CD14-positive monocyte (primary cell): Measurements from ENCODE around the gene OTOS. TPM values are rescaled to one million over a fixed set of nuclear protein-coding genes. Genes with fewer than 3 reads are reported as not detected.

Experiments
- DNase-seq, 3 donors: peaks; one replicate each; pipeline ENCODE4 v3.0.0-alpha.2; 2011 to 2022
- H2AFZ ChIP-seq: 2 replicates; pipeline ENCODE4 v1.6.0; 2012; ENCODE audit warnings: mild to moderate bottlenecking, low read depth, low read length, inconsistent platforms; ENCODE audit not compliant: insufficient read depth, poor library complexity, severe bottlenecking
- H3K27ac ChIP-seq, 2 donors: 1 replicate in 1 of 2; 2 replicates in 1 of 2; pipeline ENCODE4 v1.5.1; 2012 to 2013; ENCODE audit warnings: low read length in 2 of 2, control low read depth in 1 of 2, inconsistent platforms in 1 of 2, low read depth in 1 of 2, mild to moderate bottlenecking in 1 of 2
- H3K27me3 ChIP-seq, 2 donors: one replicate each; pipeline versions ENCODE4 v1.6.0 to v1.6.1; 2011 to 2013; ENCODE audit warnings: low read length in 2 of 2; ENCODE audit not compliant: control insufficient read depth in 2 of 2, insufficient read depth in 2 of 2
- H3K36me3 ChIP-seq, 2 donors: replicated peaks in 1 of 2; 1 replicate in 1 of 2; 2 replicates in 1 of 2; pipeline versions ENCODE4 v1.5.1 to v1.6.1; 2012 to 2013; ENCODE audit warnings: low read length in 2 of 2, control low read depth in 1 of 2, inconsistent platforms in 1 of 2, mild to moderate bottlenecking in 1 of 2; ENCODE audit not compliant: insufficient read depth in 2 of 2, control insufficient read depth in 1 of 2
- H3K4me1 ChIP-seq, 2 donors: 1 replicate in 1 of 2; 2 replicates in 1 of 2; pipeline versions ENCODE4 v1.5.1 to v1.6.1; 2012 to 2013; ENCODE audit warnings: low read length in 2 of 2, control low read depth in 1 of 2, inconsistent platforms in 1 of 2, mild to moderate bottlenecking in 1 of 2, moderate library complexity in 1 of 2; ENCODE audit not compliant: insufficient read depth in 2 of 2, control insufficient read depth in 1 of 2
- H3K4me2 ChIP-seq: replicated peaks from 2 replicates; pipeline ENCODE3; 2012; ENCODE audit warnings: low read length, moderate library complexity, mild to moderate bottlenecking; ENCODE audit not compliant: poor library complexity, severe bottlenecking; ENCODE audit errors: extremely low read depth
- H3K4me3 ChIP-seq, 3 experiments: fragments of 200-600 bp in 1 of 3; sonication (generic) in 1 of 3; replicated peaks in 1 of 3; 1 replicate in 2 of 3; 2 replicates in 1 of 3; pipeline ENCODE4 v1.5.1; 2011 to 2013; ENCODE audit warnings: low read length in 3 of 3, mild to moderate bottlenecking in 3 of 3, control low read depth in 2 of 3, low read depth in 2 of 3, inconsistent platforms in 1 of 3, moderate library complexity in 1 of 3
- H3K79me2 ChIP-seq: 2 replicates; pipeline ENCODE4 v1.6.0; 2012; ENCODE audit warnings: mild to moderate bottlenecking, control low read depth, inconsistent platforms, low read length, moderate library complexity; ENCODE audit not compliant: insufficient read depth
- H3K9ac ChIP-seq: 2 replicates; pipeline ENCODE4 v1.6.0; 2017; ENCODE audit warnings: low read length, mild to moderate bottlenecking; ENCODE audit not compliant: insufficient read depth, poor library complexity, severe bottlenecking
- H3K9me3 ChIP-seq, 2 donors: replicated peaks in 1 of 2; 1 replicate in 1 of 2; 2 replicates in 1 of 2; pipeline versions ENCODE4 v1.5.1 to v1.6.1; 2012 to 2013; ENCODE audit warnings: low read length in 2 of 2, control low read depth in 1 of 2; ENCODE audit not compliant: control insufficient read depth in 1 of 2, insufficient read depth in 1 of 2
- H4K20me1 ChIP-seq: 2 replicates; pipeline ENCODE4 v1.6.0; 2012; ENCODE audit warnings: mild to moderate bottlenecking, low read length, control low read depth, moderate library complexity; ENCODE audit not compliant: insufficient read depth
- H3K27ac Mint-ChIP-seq, 7 donors: one replicate each; pipeline ENCODE4 v1.8.0; 2020; ENCODE audit warnings: mild to moderate bottlenecking in 7 of 7, mixed read lengths in 7 of 7, moderate library complexity in 6 of 7, inconsistent platforms in 2 of 7
- H3K27me3 Mint-ChIP-seq, 3 donors: one replicate each; pipeline ENCODE4 v1.8.0; 2021 to 2022; ENCODE audit warnings: low read depth in 3 of 3, mild to moderate bottlenecking in 3 of 3, mixed read lengths in 3 of 3, moderate library complexity in 3 of 3, inconsistent platforms in 1 of 3
- H3K36me3 Mint-ChIP-seq, 2 donors: one replicate each; pipeline ENCODE4 v1.8.0; 2020; ENCODE audit warnings: mixed read lengths in 2 of 2, inconsistent platforms in 1 of 2, mild to moderate bottlenecking in 1 of 2
- H3K4me1 Mint-ChIP-seq: one replicate; pipeline ENCODE4 v1.8.0; 2020; ENCODE audit warnings: mild to moderate bottlenecking, mixed read lengths
- H3K4me3 Mint-ChIP-seq, 2 donors: one replicate each; pipeline ENCODE4 v1.8.0; 2020; ENCODE audit warnings: mild to moderate bottlenecking in 2 of 2, mixed read lengths in 2 of 2, moderate library complexity in 1 of 2
- H3K9me3 Mint-ChIP-seq, 7 donors: one replicate each; pipeline ENCODE4 v1.8.0; 2020 to 2022; ENCODE audit warnings: mixed read lengths in 7 of 7, mild to moderate bottlenecking in 6 of 7, moderate library complexity in 6 of 7, inconsistent platforms in 2 of 7
- CTCF ChIP-seq: fragments of 200-600 bp; IDR thresholded peaks from one replicate; pipeline ENCODE4 v1.8.0; 2022; ENCODE audit warnings: antibody characterized with exemption, mild to moderate bottlenecking
- WGBS: methylation state at CpG from one replicate; pipeline ENCODE4 v1.1.5; 2013; ENCODE audit warnings: missing lambda C conversion rate; ENCODE audit not compliant: insufficient coverage; 5-methylcytosine and 5-hydroxymethylcytosine counted together
- intact Hi-C, 2 donors: fragments of 100-400 bp; cut with micrococcal nuclease; formaldehyde crosslinking; loops; one replicate each; pipeline versions ENCODE4 v1.15.0 to v1.15.1; 2023
- polyA plus RNA-seq, 3 donors: library from polyadenylated mRNA; depleted of rRNA in 1 of 3; unstranded in 2 of 3; stranded (reverse) in 1 of 3; fragments of 300-500 nt in 2 of 3; fragments of >200 nt in 1 of 3; fragmentation: Illumina TruSeq in 2 of 3; gene quantifications; 1 replicate in 2 of 3; 2 replicates in 1 of 3; pipeline ENCODE4 v1.2.3, GENCODE V29; 2012 to 2021

The OTOS gene
- polyA plus RNA-seq, 3 donors = not detected

GRCh38 chr2:240183006-240183874 lies 42.8 kb upstream of the OTOS start:
- H3K36me3 Mint-ChIP-seq = no peaks in the 10 kb centered on the region
- H3K9me3 Mint-ChIP-seq = peaks cover 0 to 11% (median 9%) of the 10 kb centered on the region in 7 donors
- Histone ChIP-seq H3K9ac (no peak overlapping the region), H3K27ac (no peak overlapping the region), H4K20me1 (no peaks in the 10 kb centered on the region), H2AFZ (no peak overlapping the region), H3K36me3 (no peaks in the 10 kb centered on the region), H3K4me2 (no peak overlapping the region), H3K4me3 (no peak overlapping the region), H3K27me3 (no peaks in the 10 kb centered on the region), H3K4me1 (no peaks in the 10 kb centered on the region), H3K9me3 (peaks cover 2 to 5% of the 10 kb centered on the region in 2 donors), H3K79me2 (no peaks in the 10 kb centered on the region)
- peaks cover 7 to 16% (median 15%) of the 10 kb centered on the region in 3 donors for H3K27me3 Mint-ChIP-seq
- no peak for DNase-seq
- 85% methylated on average over 17 of the region's 22 CpGs for WGBS
- no peak overlapping the region for H3K4me3 Mint-ChIP-seq
- H3K4me1 Mint-ChIP-seq = no peaks in the 10 kb centered on the region
- no peak for TF ChIP-seq CTCF
- no peak overlapping the region for H3K27ac Mint-ChIP-seq
- intact Hi-C loops = no loop called here

- Histone ChIP-seq H3K4me2 (no peak overlapping the region), H3K9me3 (no peaks in the 10 kb centered on the region), H3K9ac (no peak overlapping the region), H3K27me3 (no peaks in the 10 kb centered on the region), H3K4me1 (no peaks in the 10 kb centered on the region), H3K36me3 (no peaks in the 10 kb centered on the region), H4K20me1 (no peaks in the 10 kb centered on the region), H3K79me2 (no peaks in the 10 kb centered on the region), H3K4me3 (no peak overlapping the region), H2AFZ (no peak overlapping the region), H3K27ac (no peak overlapping the region)
- H3K4me1 Mint-ChIP-seq = no peaks in the 10 kb centered on the region
- no peaks in the 10 kb centered on the region for H3K36me3 Mint-ChIP-seq
- H3K27me3 Mint-ChIP-seq = peaks cover 7 to 17% (median 11%) of the 10 kb centered on the region in 3 donors
- H3K4me3 Mint-ChIP-seq = no peak overlapping the region
- H3K27ac Mint-ChIP-seq = no peak overlapping the region
- TF ChIP-seq CTCF = no peak
- no peak for DNase-seq
- intact Hi-C loops = no loop called here
- peaks cover 0 to 4% (median 1%) of the 10 kb centered on the region in 7 donors for H3K9me3 Mint-ChIP-seq
- WGBS = 89% methylated on average over 4 of the region's 4 CpGs
Measured at GRCh38 chr2:240182476-240182875, 42.0 kb upstream of the OTOS start.
